Astrocyte (in vitro differentiated cells and primary cell): Measurements from ENCODE around the gene ASB16. TPM values are rescaled to one million over a fixed set of nuclear protein-coding genes. Genes with fewer than 3 reads are reported as not detected.
A peak's percentile ranks its signal among the peaks of the same experiment; 100 is the strongest.

ENCODE experiments used
- DNase-seq: peaks from one replicate; pipeline ENCODE4 v3.0.0-alpha.2; 2010; ENCODE audit warnings: low read depth
- FAIRE-seq: peaks from 2 replicates; lab custom pipeline; 2011; peaks lifted over from hg19 to GRCh38; lab: Jason Lieb, UNC
- H2AFZ ChIP-seq: 2 replicates; pipeline ENCODE4 v1.6.0; 2012; ENCODE audit warnings: low read depth, low read length, inconsistent platforms
- H3K27ac ChIP-seq: 2 replicates; pipeline ENCODE4 v1.5.1; 2011; ENCODE audit warnings: low read depth, low read length, inconsistent platforms
- H3K27me3 ChIP-seq: 2 replicates; pipeline ENCODE4 v1.6.0; 2011; ENCODE audit warnings: low read length, inconsistent platforms; ENCODE audit not compliant: insufficient read depth
- H3K36me3 ChIP-seq: 2 replicates; pipeline ENCODE4 v1.5.1; 2011; ENCODE audit warnings: low read length, inconsistent platforms; ENCODE audit not compliant: insufficient read depth
- H3K4me1 ChIP-seq: 2 replicates; pipeline ENCODE4 v1.5.1; 2011; ENCODE audit warnings: low read length, inconsistent platforms; ENCODE audit not compliant: insufficient read depth
- H3K4me2 ChIP-seq: 2 replicates; pipeline ENCODE4 v1.6.0; 2012; ENCODE audit warnings: low read length, inconsistent platforms
- H3K4me3 ChIP-seq: 2 replicates; pipeline ENCODE4 v1.5.1; 2011; ENCODE audit warnings: low read depth, mild to moderate bottlenecking, low read length, inconsistent platforms; ENCODE audit not compliant: insufficient read depth
- H3K79me2 ChIP-seq: 2 replicates; pipeline ENCODE4 v1.6.0; 2012; ENCODE audit warnings: mild to moderate bottlenecking, low read length, inconsistent platforms; ENCODE audit not compliant: insufficient read depth
- H3K9ac ChIP-seq: 2 replicates; pipeline ENCODE4 v1.6.0; 2012; ENCODE audit warnings: mild to moderate bottlenecking, low read length, inconsistent platforms
- H3K9me3 ChIP-seq: 2 replicates; pipeline ENCODE4 v1.5.1; 2012; ENCODE audit warnings: low read depth, mild to moderate bottlenecking, low read length, inconsistent platforms; ENCODE audit not compliant: insufficient read depth
- H4K20me1 ChIP-seq: 2 replicates; pipeline ENCODE4 v1.6.0; 2012; ENCODE audit warnings: low read length, inconsistent platforms; ENCODE audit not compliant: insufficient read depth
- H3K27ac Mint-ChIP-seq: one replicate; pipeline ENCODE4 v1.8.0; 2021; ENCODE audit warnings: mild to moderate bottlenecking, mixed read lengths; ENCODE audit not compliant: unreplicated experiment
- H3K27me3 Mint-ChIP-seq: one replicate; pipeline ENCODE4 v1.8.0; 2021; ENCODE audit warnings: low read depth, mixed read lengths; ENCODE audit not compliant: unreplicated experiment
- H3K36me3 Mint-ChIP-seq: one replicate; pipeline ENCODE4 v1.8.0; 2021; ENCODE audit warnings: low read depth, mixed read lengths; ENCODE audit not compliant: unreplicated experiment
- H3K4me1 Mint-ChIP-seq: one replicate; pipeline ENCODE4 v1.8.0; 2021; ENCODE audit warnings: low read depth, mixed read lengths; ENCODE audit not compliant: unreplicated experiment
- H3K4me3 Mint-ChIP-seq: one replicate; pipeline ENCODE4 v1.8.0; 2021; ENCODE audit warnings: mild to moderate bottlenecking, moderate library complexity, mixed read lengths; ENCODE audit not compliant: unreplicated experiment
- H3K9me3 Mint-ChIP-seq: one replicate; pipeline ENCODE4 v1.8.0; 2021; ENCODE audit warnings: mild to moderate bottlenecking, mixed read lengths; ENCODE audit not compliant: unreplicated experiment
- CTCF ChIP-seq: IDR thresholded peaks from 2 replicates; pipeline ENCODE4 v1.5.1; 2011; ENCODE audit warnings: low read depth, mild to moderate bottlenecking, inconsistent platforms, low read length, moderate library complexity; ENCODE audit not compliant: insufficient read depth
- EZH2 ChIP-seq: IDR thresholded peaks from 2 replicates; pipeline ENCODE4 v1.6.1; 2012; ENCODE audit warnings: mild to moderate bottlenecking, low read length, inconsistent platforms; ENCODE audit not compliant: insufficient read depth
- total RNA-seq: library from RNA; stranded (reverse); gene quantifications from 2 replicates; pipeline ENCODE4 v1.2.1, GENCODE V29; 2021

ASB16 gene
- total RNA-seq, 1 donor from 2014 or later: not detected

- no peak overlapping the region for H3K9ac ChIP-seq
- Mint-ChIP-seq H3K27me3 (no peaks in the 10 kb centered on the region), H3K36me3 (peaks cover 26% of the 10 kb centered on the region), H3K27ac (no peak overlapping the region), H3K4me1 (peaks cover 8% of the 10 kb centered on the region), H3K9me3 (no peaks in the 10 kb centered on the region), H3K4me3 (peak overlapping the region; percentile 70)
- H3K36me3 ChIP-seq: peaks cover 24% of the 10 kb centered on the region
- TF ChIP-seq CTCF: no peak
- no peak for TF ChIP-seq EZH2
- H3K4me3 ChIP-seq: no peak overlapping the region
- H3K4me1 ChIP-seq: peaks cover 14% of the 10 kb centered on the region
- H3K27me3 ChIP-seq: no peaks in the 10 kb centered on the region
- DNase-seq: no peak
- no peak overlapping the region for H2AFZ ChIP-seq
- peaks cover 60% of the 10 kb centered on the region for H4K20me1 ChIP-seq
- peak overlapping the region; percentile 98 for H3K4me2 ChIP-seq
- peaks cover 53% of the 10 kb centered on the region for H3K79me2 ChIP-seq
- H3K27ac ChIP-seq: no peak overlapping the region
- FAIRE-seq: no peak
- H3K9me3 ChIP-seq: no peaks in the 10 kb centered on the region
These were observed 46.2 kb downstream of the ASB16 start for GRCh38 chr17:44216694-44217093.

- peaks cover 12% of the 10 kb centered on the region for H3K4me1 Mint-ChIP-seq
- FAIRE-seq (no peak), DNase-seq (no peak)
- Histone ChIP-seq H3K9me3 (no peaks in the 10 kb centered on the region), H3K36me3 (peaks cover 24% of the 10 kb centered on the region), H4K20me1 (peaks cover 64% of the 10 kb centered on the region), H2AFZ (no peak overlapping the region), H3K79me2 (peaks cover 61% of the 10 kb centered on the region), H3K4me1 (peaks cover 23% of the 10 kb centered on the region), H3K4me2 (peak overlapping the region; percentile 98), H3K9ac (peak overlapping the region; percentile 83), H3K27ac (peak overlapping the region; percentile 63), H3K4me3 (peak overlapping the region; percentile 73), H3K27me3 (no peaks in the 10 kb centered on the region)
- no peak for TF ChIP-seq EZH2
- TF ChIP-seq CTCF: no peak
- H3K9me3 Mint-ChIP-seq: no peaks in the 10 kb centered on the region
- H3K27me3 Mint-ChIP-seq: no peaks in the 10 kb centered on the region
- peaks cover 25% of the 10 kb centered on the region for H3K36me3 Mint-ChIP-seq
- peak overlapping the region; percentile 77 for H3K27ac Mint-ChIP-seq
- peak overlapping the region; percentile 83 for H3K4me3 Mint-ChIP-seq
These were observed 47.3 kb downstream of the ASB16 start for GRCh38 chr17:44217738-44218343.

DNA sequence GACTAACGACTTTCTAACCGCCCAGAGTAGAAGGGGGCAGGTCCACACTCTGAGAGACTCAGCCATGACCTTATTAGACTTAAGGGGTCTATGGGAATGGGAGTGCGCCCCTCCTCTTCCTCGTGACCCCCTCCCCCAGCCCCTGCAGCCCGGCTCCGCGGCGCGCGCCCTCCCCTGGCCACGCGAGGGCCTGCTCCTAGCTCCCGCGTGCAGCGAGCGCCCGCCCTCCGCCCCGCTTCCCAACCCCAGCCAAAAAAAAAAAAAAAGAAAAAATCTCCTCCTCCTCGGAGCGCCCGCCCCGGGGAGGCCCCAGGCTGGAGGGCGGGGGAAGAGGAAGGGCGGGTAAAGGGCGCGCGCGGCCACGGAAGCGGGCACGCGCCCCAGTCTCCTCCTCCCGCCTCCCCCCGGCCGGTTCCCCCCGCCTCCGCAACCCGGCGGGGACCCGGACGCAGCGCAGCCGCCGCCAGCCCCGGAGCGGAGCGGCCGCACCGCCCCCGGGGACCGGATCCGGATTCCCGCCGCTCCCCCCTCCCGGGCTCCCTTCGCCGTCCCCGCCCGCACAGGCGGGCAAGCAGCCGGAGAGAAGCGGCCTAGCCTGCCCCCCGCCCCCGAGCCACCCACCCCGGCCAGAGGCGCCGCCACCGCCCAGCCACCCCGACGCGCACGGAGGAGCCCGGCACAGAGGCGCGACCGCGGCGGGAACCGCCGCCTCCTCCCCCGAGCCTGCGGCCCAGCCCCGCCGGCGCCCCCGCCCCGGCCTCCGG lies 48.0 kb downstream of the ASB16 start:
- H4K20me1 ChIP-seq: peaks cover 59% of the 10 kb centered on the region
- DNase-seq: peak; percentile 68

More for the DNA sequence above, 48.0 kb downstream of the ASB16 start:
- TF ChIP-seq EZH2 (no peak), CTCF (peak; percentile 3)
- no peak overlapping the region for H2AFZ ChIP-seq
- Mint-ChIP-seq H3K27me3 (no peaks in the 10 kb centered on the region), H3K4me3 (peak overlapping the region; percentile 83), H3K27ac (peak overlapping the region; percentile 77), H3K4me1 (peaks cover 13% of the 10 kb centered on the region), H3K9me3 (no peaks in the 10 kb centered on the region), H3K36me3 (peaks cover 22% of the 10 kb centered on the region)
- H3K27me3 ChIP-seq: no peaks in the 10 kb centered on the region
- H3K4me1 ChIP-seq: peaks cover 27% of the 10 kb centered on the region
- peak overlapping the region; percentile 73 for H3K4me3 ChIP-seq
- peak overlapping the region; percentile 98 for H3K4me2 ChIP-seq
- peaks cover 61% of the 10 kb centered on the region for H3K79me2 ChIP-seq
- no peaks in the 10 kb centered on the region for H3K9me3 ChIP-seq
- H3K27ac ChIP-seq: peak overlapping the region; percentile 86
- H3K9ac ChIP-seq: peak overlapping the region; percentile 90
- no peak for FAIRE-seq
- peaks cover 21% of the 10 kb centered on the region for H3K36me3 ChIP-seq
